Measurements from ENCODE around the gene PPTC7.
"Not testable (repeated sequence)": the region's sequence is repeated elsewhere in the genome, so short reads cannot be mapped to it uniquely, and the experiment has no call there.

DNA sequence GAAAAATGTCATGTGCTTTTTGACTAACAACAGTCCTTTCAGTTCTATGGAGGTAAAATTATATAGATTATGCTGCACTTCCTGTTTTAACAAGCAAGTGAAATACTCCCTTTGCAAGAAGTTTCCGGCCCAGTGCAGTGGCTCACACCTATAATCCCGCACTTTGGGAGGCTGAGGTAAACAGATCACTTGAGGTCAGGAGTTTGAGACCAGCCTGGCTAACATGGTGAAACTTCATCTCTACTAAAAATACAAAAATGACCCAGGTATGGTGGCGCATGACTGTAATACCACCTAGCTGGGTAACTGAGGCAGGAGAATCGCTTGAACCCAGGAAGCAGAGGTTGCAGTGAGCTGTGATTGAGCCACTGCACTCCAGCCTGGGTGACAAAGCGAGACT is 20.7 kb downstream of the PPTC7 start:
- TF ChIP-seq EZH2phosphoT487 (IDR thresholded peaks at IDR 0.05; ENCODE audit: insufficient read depth, low read depth); EZH2 (IDR thresholded peaks at IDR 0.05; ENCODE audit: insufficient read depth, poor library complexity, severe bottlenecking): not testable (repeated sequence)
